Bronchial epithelial cell (primary cell): ENCODE measurements around the gene GPR78. TPM values are rescaled to one million over a fixed set of nuclear protein-coding genes. Genes with fewer than 3 reads are reported as not detected.

ENCODE experiments used
- DNase-seq: peaks from one replicate; pipeline ENCODE4 v3.0.0-alpha.2; 2010; ENCODE audit warnings: low read depth
- FAIRE-seq: peaks from 2 replicates; lab custom pipeline; 2011; peaks lifted over from hg19 to GRCh38; lab: Jason Lieb, UNC
- H3K27me3 ChIP-seq: 2 replicates; pipeline ENCODE4 v1.5.1; 2011; ENCODE audit warnings: low read length; ENCODE audit not compliant: control insufficient read depth, insufficient read depth
- H3K36me3 ChIP-seq: 2 replicates; pipeline ENCODE4 v1.5.1; 2011; ENCODE audit warnings: low read length; ENCODE audit not compliant: control insufficient read depth, insufficient read depth
- H3K4me3 ChIP-seq: 2 replicates; pipeline ENCODE4 v1.5.1; 2011; ENCODE audit warnings: mild to moderate bottlenecking, low read depth, low read length, control low read depth
- CTCF ChIP-seq: IDR thresholded peaks from 2 replicates; pipeline ENCODE4 v1.5.1; 2011; ENCODE audit warnings: mild to moderate bottlenecking, moderate library complexity, low read length, control low read depth, inconsistent platforms; ENCODE audit not compliant: insufficient read depth, severe bottlenecking
- total RNA-seq: library from RNA; depleted of rRNA; stranded (reverse); fragments of >200 nt; gene quantifications from 2 replicates; pipeline ENCODE4 v1.2.1, GENCODE V29; 2014

GPR78 gene
- total RNA-seq, 1 donor from 2014 or later = under 0.01 TPM

DNA sequence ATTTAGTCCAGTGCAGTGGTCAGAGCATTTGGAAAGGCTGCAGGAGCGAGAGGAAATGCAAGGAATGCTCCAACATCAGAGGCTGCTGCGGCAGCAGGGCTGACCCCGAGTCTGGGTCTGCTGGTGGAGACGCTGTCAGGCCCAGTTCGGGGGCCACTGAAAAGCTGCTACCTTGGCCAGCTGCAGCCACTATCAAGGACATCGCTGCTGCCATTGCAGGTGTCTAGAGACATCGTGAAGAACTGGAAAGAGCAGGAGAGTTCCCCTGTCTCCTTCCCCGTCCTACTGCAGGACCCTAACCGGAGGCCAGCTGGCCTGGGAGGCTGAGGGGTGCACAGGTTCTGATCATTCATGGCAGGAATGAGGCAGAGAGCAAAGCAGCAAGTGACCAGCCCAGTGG is 29.5 kb upstream of the GPR78 start:
- H3K4me3 ChIP-seq = no peak overlapping the region
- no peak for DNase-seq
- FAIRE-seq = no peak
- H3K36me3 ChIP-seq = no peaks in the 10 kb centered on the region
- no peak for TF ChIP-seq CTCF
- H3K27me3 ChIP-seq = no peaks in the 10 kb centered on the region

DNA sequence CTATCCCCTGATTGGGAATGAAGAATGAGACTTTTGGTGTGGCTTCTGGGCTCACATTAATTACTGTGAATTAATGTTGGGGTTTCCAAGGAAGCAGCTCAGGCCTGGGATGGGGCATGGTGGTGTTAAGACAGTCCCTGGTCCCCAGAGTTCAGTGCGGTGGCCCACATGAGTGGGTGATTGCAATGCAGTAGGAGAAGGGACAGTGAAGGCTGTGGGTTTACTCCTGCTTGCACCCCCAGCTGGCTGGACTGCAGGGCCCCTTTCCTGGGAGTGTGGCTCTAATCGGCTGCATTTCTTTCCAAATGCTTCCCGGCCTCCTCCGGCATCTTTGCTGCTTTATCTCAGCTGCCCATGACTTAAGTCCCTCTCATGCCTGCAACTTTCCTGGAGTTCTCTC is 28.2 kb upstream of the GPR78 start:
- FAIRE-seq = no peak
- no peak overlapping the region for H3K4me3 ChIP-seq
- no peak for TF ChIP-seq CTCF
- DNase-seq = no peak
- no peaks in the 10 kb centered on the region for H3K36me3 ChIP-seq
- H3K27me3 ChIP-seq = no peaks in the 10 kb centered on the region

- Histone ChIP-seq H3K36me3 (no peaks in the 10 kb centered on the region), H3K27me3 (no peaks in the 10 kb centered on the region), H3K4me3 (no peak overlapping the region)
- FAIRE-seq = no peak
- no peak for DNase-seq
- TF ChIP-seq CTCF = no peak
Measured at GRCh38 chr4:8552581-8553205, 27.5 kb upstream of the GPR78 start.

GRCh38 chr4:8553216-8553615 is 27.0 kb upstream of the GPR78 start:
- FAIRE-seq = no peak
- DNase-seq = no peak
- TF ChIP-seq CTCF = no peak
- Histone ChIP-seq H3K27me3 (no peaks in the 10 kb centered on the region), H3K4me3 (no peak overlapping the region), H3K36me3 (no peaks in the 10 kb centered on the region)

DNA sequence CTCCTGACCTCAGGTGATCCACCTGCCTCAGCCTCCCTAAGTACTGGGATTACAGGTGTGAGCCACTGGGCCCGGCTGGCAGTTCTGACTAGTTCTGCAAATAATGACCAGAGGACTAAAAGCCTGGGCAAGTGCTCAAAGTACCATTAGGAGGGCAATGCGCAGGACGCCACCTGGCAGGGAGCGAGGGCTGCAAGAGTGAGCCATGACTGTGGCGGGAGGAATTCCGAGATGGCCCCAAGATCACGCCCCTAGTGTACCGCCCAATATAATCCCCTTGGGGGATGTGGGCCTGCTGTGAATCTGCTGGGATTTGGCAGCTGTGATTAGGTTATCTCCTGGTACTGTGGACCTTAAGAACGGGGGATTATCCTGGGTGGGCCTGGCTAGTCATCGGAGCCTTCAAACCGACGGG is 26.2 kb upstream of the GPR78 start:
- no peak for DNase-seq
- no peaks in the 10 kb centered on the region for H3K27me3 ChIP-seq
- no peak overlapping the region for H3K4me3 ChIP-seq
- TF ChIP-seq CTCF = no peak
- no peak for FAIRE-seq
- no peaks in the 10 kb centered on the region for H3K36me3 ChIP-seq

GRCh38 chr4:8554555-8555100 is 25.6 kb upstream of the GPR78 start:
- no peaks in the 10 kb centered on the region for H3K27me3 ChIP-seq
- no peak for DNase-seq
- H3K36me3 ChIP-seq = no peaks in the 10 kb centered on the region
- TF ChIP-seq CTCF = no peak
- no peak overlapping the region for H3K4me3 ChIP-seq
- FAIRE-seq = peak; percentile 28
